H1 (cell line): Measurements from ENCODE around the gene PDS5A. TPM values are rescaled to one million over a fixed set of nuclear protein-coding genes. Genes with fewer than 3 reads are reported as not detected.

Experiments
- CTCF ChIA-PET: fragments of 300-600 bp; sonication (Branson Sonifier 250); formaldehyde crosslinking; loops from one replicate; lab custom pipeline; 2021; ENCODE audit not compliant: partially characterized antibody; lab: Charles Lee
- POLR2A ChIA-PET: fragments of 300-600 bp; sonication (Branson Sonifier 250); formaldehyde crosslinking; loops from one replicate; lab custom pipeline; 2021; ENCODE audit warnings: inconsistent platforms; ENCODE audit not compliant: partially characterized antibody; lab: Charles Lee
- DNase-seq, 2 experiments: peaks; one replicate each; pipeline versions ENCODE4 v3.0.0 to v3.0.0-alpha.2; 2010 to 2022; ENCODE audit warnings: low spot score in 2 of 2, low read depth in 1 of 2, mixed read lengths in 1 of 2
- FAIRE-seq: peaks from 2 replicates; lab custom pipeline; 2011; peaks lifted over from hg19 to GRCh38; lab: Jason Lieb, UNC
- H2AFZ ChIP-seq: 2 replicates; pipeline ENCODE4 v1.8.1; 2012; ENCODE audit warnings: low read length, inconsistent platforms
- H2AK5ac ChIP-seq: 2 replicates; pipeline ENCODE4 v1.6.1; 2013; ENCODE audit warnings: low read depth, low read length
- H2BK120ac ChIP-seq: replicated peaks from 2 replicates; pipeline ENCODE3; 2013; ENCODE audit warnings: low read depth, low read length, inconsistent platforms
- H2BK12ac ChIP-seq: 2 replicates; pipeline ENCODE4 v1.6.1; 2013; ENCODE audit warnings: low read depth, low read length
- H2BK15ac ChIP-seq: 2 replicates; pipeline ENCODE4 v1.6.1; 2013; ENCODE audit warnings: low read length
- H2BK20ac ChIP-seq: 2 replicates; pipeline ENCODE4 v1.6.1; 2013; ENCODE audit warnings: low read length
- H2BK5ac ChIP-seq: 2 replicates; pipeline ENCODE4 v1.6.1; 2013; ENCODE audit warnings: low read depth, low read length
- H3K14ac ChIP-seq: 2 replicates; pipeline ENCODE4 v1.6.1; 2013; ENCODE audit warnings: inconsistent platforms; ENCODE audit not compliant: insufficient read length
- H3K18ac ChIP-seq: 2 replicates; pipeline ENCODE4 v1.6.1; 2013; ENCODE audit warnings: low read length; ENCODE audit errors: extremely low read depth
- H3K23ac ChIP-seq: 2 replicates; pipeline ENCODE4 v1.6.1; 2013; ENCODE audit warnings: inconsistent platforms; ENCODE audit not compliant: insufficient read length
- H3K23me2 ChIP-seq: 2 replicates; pipeline ENCODE4 v1.6.1; 2013; ENCODE audit warnings: low read depth, low read length
- H3K27ac ChIP-seq: 2 replicates; pipeline ENCODE4 v1.6.1; 2011; ENCODE audit warnings: low read depth, low read length, inconsistent platforms
- H3K27me3 ChIP-seq, 4 experiments: replicated peaks in 1 of 4; 1 replicate in 1 of 4; 2 replicates in 3 of 4; pipeline versions ENCODE4 v1.6.1 to v1.8.1; 2011 to 2013; ENCODE audit warnings: low read length in 3 of 4, mild to moderate bottlenecking in 3 of 4, inconsistent platforms in 2 of 4, mixed read lengths in 2 of 4, moderate library complexity in 1 of 4; ENCODE audit not compliant: control insufficient read depth in 3 of 4, insufficient read depth in 3 of 4; ENCODE audit errors: extremely low read depth in 1 of 4
- H3K36me3 ChIP-seq, 4 experiments: 2 replicates each; pipeline versions ENCODE4 v1.6.1 to v1.8.1; 2011 to 2013; ENCODE audit warnings: mild to moderate bottlenecking in 4 of 4, low read length in 3 of 4, moderate library complexity in 2 of 4, control low read depth in 1 of 4, inconsistent platforms in 1 of 4; ENCODE audit not compliant: insufficient read depth in 4 of 4, control insufficient read depth in 2 of 4
- H3K4ac ChIP-seq: replicated peaks from 2 replicates; pipeline ENCODE3; 2013; ENCODE audit warnings: low read length, low read depth, mixed read lengths, inconsistent platforms; ENCODE audit not compliant: insufficient read length
- H3K4me1 ChIP-seq, 4 experiments: replicated peaks in 1 of 4; 1 replicate in 1 of 4; 2 replicates in 3 of 4; pipeline versions ENCODE4 v1.6.1 to v1.8.1; 2011 to 2013; ENCODE audit warnings: low read length in 3 of 4, inconsistent platforms in 2 of 4, mixed read lengths in 1 of 4; ENCODE audit not compliant: insufficient read depth in 4 of 4, control insufficient read depth in 3 of 4
- H3K4me2 ChIP-seq, 2 experiments: 2 replicates each; pipeline versions ENCODE4 v1.6.1 to v1.8.1; 2011 to 2013; ENCODE audit warnings: low read depth in 2 of 2, low read length in 2 of 2, control low read depth in 1 of 2, inconsistent platforms in 1 of 2, mild to moderate bottlenecking in 1 of 2; ENCODE audit not compliant: insufficient read depth in 1 of 2
- H3K4me3 ChIP-seq, 4 experiments: fragments of 200-600, 300-600 bp in 1 of 4; sonication (generic), shearing (Covaris generic), sonication (Bioruptor Twin) in 1 of 4; 2 replicates each; pipeline versions ENCODE4 v1.5.1 to v1.8.1; 2011 to 2016; ENCODE audit warnings: low read length in 4 of 4, low read depth in 3 of 4, control low read depth in 2 of 4, inconsistent platforms in 2 of 4, mild to moderate bottlenecking in 2 of 4, mixed read lengths in 1 of 4, moderate library complexity in 1 of 4; ENCODE audit not compliant: insufficient read depth in 2 of 4; ENCODE audit errors: extremely low read depth in 1 of 4
- H3K56ac ChIP-seq: replicated peaks from 2 replicates; pipeline ENCODE3; 2013; ENCODE audit warnings: low read depth, mild to moderate bottlenecking, mixed read lengths, low read length, inconsistent platforms; ENCODE audit not compliant: insufficient read length
- H3K79me1 ChIP-seq: 2 replicates; pipeline ENCODE4 v1.6.1; 2013; ENCODE audit warnings: low read depth, low read length, control low read depth
- H3K79me2 ChIP-seq, 2 experiments: 2 replicates each; pipeline versions ENCODE4 v1.6.1 to v1.8.1; 2012 to 2013; ENCODE audit warnings: low read length in 2 of 2, mild to moderate bottlenecking in 2 of 2, inconsistent platforms in 1 of 2; ENCODE audit not compliant: insufficient read depth in 2 of 2, control insufficient read depth in 1 of 2
- H3K9ac ChIP-seq, 4 experiments: replicated peaks in 1 of 4; 1 replicate in 1 of 4; 2 replicates in 3 of 4; pipeline versions ENCODE4 v1.6.1 to v1.8.1; 2011 to 2013; ENCODE audit warnings: low read depth in 3 of 4, low read length in 3 of 4, control low read depth in 2 of 4, mild to moderate bottlenecking in 2 of 4, moderate library complexity in 2 of 4, inconsistent platforms in 1 of 4; ENCODE audit errors: extremely low read depth in 1 of 4
- H3K9me3 ChIP-seq, 2 experiments: 2 replicates each; pipeline versions ENCODE4 v1.6.1 to v1.8.1; 2012 to 2013; ENCODE audit warnings: mild to moderate bottlenecking in 2 of 2, moderate library complexity in 2 of 2, control low read depth in 1 of 2, inconsistent platforms in 1 of 2, low read depth in 1 of 2, low read length in 1 of 2, mixed read lengths in 1 of 2; ENCODE audit not compliant: insufficient read depth in 2 of 2
- H4K20me1 ChIP-seq, 2 experiments: replicated peaks in 1 of 2; 2 replicates each; pipeline versions ENCODE3 to v1.8.1; 2011 to 2013; ENCODE audit warnings: inconsistent platforms in 2 of 2, low read length in 2 of 2, mild to moderate bottlenecking in 1 of 2; ENCODE audit not compliant: insufficient read depth in 2 of 2, control insufficient read depth in 1 of 2
- H4K5ac ChIP-seq: 2 replicates; pipeline ENCODE4 v1.6.1; 2013; ENCODE audit warnings: low read length, low read depth, mixed read lengths, inconsistent platforms; ENCODE audit not compliant: insufficient read length
- H4K8ac ChIP-seq: 2 replicates; pipeline ENCODE4 v1.8.0; 2013; ENCODE audit warnings: mild to moderate bottlenecking, moderate library complexity, low read length, inconsistent platforms; ENCODE audit not compliant: insufficient read depth; ENCODE audit errors: extremely low read depth
- H4K91ac ChIP-seq: replicated peaks from 2 replicates; pipeline ENCODE3; 2013; ENCODE audit warnings: low read length, mixed read lengths, inconsistent platforms; ENCODE audit not compliant: insufficient read length
- WGBS, 2 experiments: shearing (Covaris generic) in 1 of 2; methylation state at CpG; one replicate each; pipeline versions ENCODE4 v1.1.6 to v1.1.7; 2013 to 2015; ENCODE audit warnings: low lambda C conversion rate in 2 of 2, mixed read lengths in 2 of 2, inconsistent platforms in 1 of 2, low coverage in 1 of 2, missing lambda C conversion rate in 1 of 2; ENCODE audit not compliant: insufficient replicate concordance in 2 of 2, insufficient coverage in 1 of 2, insufficient read length in 1 of 2; ENCODE audit errors: extremely low coverage in 1 of 2, missing lambda C conversion rate in 1 of 2; 5-methylcytosine and 5-hydroxymethylcytosine counted together
- polyA plus RNA-seq, 7 experiments: library from polyadenylated mRNA; depleted of rRNA in 3 of 7; stranded (reverse) in 5 of 7; unstranded in 2 of 7; fragments of >200 nt in 5 of 7; fragments of 200-250 nt in 2 of 7; gene quantifications; 1 replicate in 5 of 7; 2 replicates in 1 of 7; 4 replicates in 1 of 7; pipeline versions ENCODE4 v1.2.1 to v1.2.3, GENCODE V29; 2011 to 2013; ENCODE audit warnings: missing spikeins in 2 of 7, mixed read lengths in 2 of 7
- total RNA-seq: library from RNA; stranded (reverse); fragmentation: NEBNext Ultra II Directional; extraction: Animal tissue kit (Norgen Biotek cat#: 25700); gene quantifications from 2 replicates; pipeline ENCODE4 v1.2.1, GENCODE V29; 2021

PDS5A gene
- total and polyA plus RNA-seq, 2 of the 8 experiments (the other 6 are each of a cell fraction or from before 2014, with no cell fraction given): 15.5 to 76.6 TPM

DNA sequence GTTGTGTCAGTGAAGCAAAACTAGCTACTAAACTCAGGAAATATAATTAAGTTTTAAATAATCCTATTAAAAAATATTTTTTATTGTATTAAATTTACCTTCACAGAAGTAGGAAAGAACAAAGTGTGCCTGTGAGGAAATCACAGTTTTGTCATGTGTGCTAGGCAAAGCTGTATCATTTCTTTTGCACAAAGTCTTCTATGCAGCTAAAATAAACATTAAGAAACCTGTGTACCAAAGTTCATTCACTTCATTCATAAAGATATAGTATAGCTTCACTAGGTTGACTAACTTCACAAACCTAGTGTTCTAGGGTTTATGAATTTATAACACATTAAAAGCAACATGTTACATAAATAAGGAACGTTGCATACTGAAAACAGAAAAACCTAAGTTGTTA lies 131.0 kb downstream of the PDS5A start:
- H3K9me3 ChIP-seq: no peaks in the 10 kb centered on the region
- no peak overlapping the region for H3K56ac ChIP-seq
- no peak overlapping the region for H3K4me3 ChIP-seq
- H3K4me1 ChIP-seq: no peaks in the 10 kb centered on the region
- no peaks in the 10 kb centered on the region for H3K23me2 ChIP-seq
- no peaks in the 10 kb centered on the region for H3K27me3 ChIP-seq
- no peak overlapping the region for H2BK5ac ChIP-seq
- peaks cover 0 to 29% (median 11%) of the 10 kb centered on the region in 4 experiments; a peak in 5 of 8 replicates for H3K36me3 ChIP-seq
- no peak overlapping the region for H2BK12ac ChIP-seq
- DNase-seq: no peak
- H4K20me1 ChIP-seq: peaks cover 0 to 2% of the 10 kb centered on the region in 2 experiments
- H3K23ac ChIP-seq: no peak overlapping the region
- H3K4me2 ChIP-seq: no peak overlapping the region
- H3K27ac ChIP-seq: no peak overlapping the region
- ChIA-PET POLR2A (no interaction called here), CTCF (interaction anchor here (0.5 to 1.8 kb wide), 7 partner anchors 18 to 144 kb away, joined by 3 to 4 read pairs (median 3); no protein-coding TSS in a partner anchor)
- no peaks in the 10 kb centered on the region for H3K79me1 ChIP-seq
- H3K14ac ChIP-seq: no peak overlapping the region
- H2BK120ac ChIP-seq: no peak overlapping the region
- no peak overlapping the region for H2BK20ac ChIP-seq
- no peak for FAIRE-seq
- H3K79me2 ChIP-seq: no peaks in the 10 kb centered on the region
- H4K8ac ChIP-seq: no peak overlapping the region
- no peak overlapping the region for H3K9ac ChIP-seq
- 83% methylated on average over 1 of the region's 1 CpG; no CpG with 5 or more reads in 1 of the 2 experiments for WGBS, 2 experiments
- H3K4ac ChIP-seq: no peak overlapping the region
- H2AFZ ChIP-seq: no peak overlapping the region
- no peak overlapping the region for H2AK5ac ChIP-seq
- H3K18ac ChIP-seq: no peak overlapping the region
- H4K5ac ChIP-seq: no peak overlapping the region
- no peak overlapping the region for H2BK15ac ChIP-seq
- no peak overlapping the region for H4K91ac ChIP-seq
